CD4-positive, alpha-beta T cell (primary cell): ENCODE results near the gene FKBP5. TPM values are rescaled to one million over a fixed set of nuclear protein-coding genes. Genes with fewer than 3 reads are reported as not detected.

Experiments
- ATAC-seq: fragments of 200-7000 bp; cut with Tn5 transposase; one replicate; pipeline ENCODE4 v1.10.0; 2022; ENCODE audit warnings: mild to moderate bottlenecking; ENCODE audit not compliant: poor library complexity
- CTCF ChIA-PET: fragments of 350-600 bp; sonication (Branson Sonifier 250); formaldehyde crosslinking; loops from one replicate; lab custom pipeline; 2021; ENCODE audit warnings: antibody characterized with exemption, inconsistent platforms; lab: Charles Lee
- POLR2A ChIA-PET: fragments of 350-600 bp; sonication (Branson Sonifier 250); formaldehyde crosslinking; loops from one replicate; lab custom pipeline; 2021; ENCODE audit warnings: antibody characterized with exemption, inconsistent platforms; lab: Charles Lee
- DNase-seq, 14 experiments: peaks; one replicate each; pipeline ENCODE4 v3.0.0-alpha.2; 2013 to 2020; ENCODE audit warnings: mixed read lengths in 2 of 14
- H3K27ac ChIP-seq, 2 donors: one replicate each; pipeline versions ENCODE4 v1.5.1 to v1.7.0; 2013; ENCODE audit warnings: low read length in 2 of 2, low read depth in 1 of 2, mild to moderate bottlenecking in 1 of 2
- H3K27me3 ChIP-seq, 2 experiments: 1 replicate in 1 of 2; 2 replicates in 1 of 2; pipeline versions ENCODE4 v1.6.1 to v1.7.0; 2013; ENCODE audit warnings: low read length in 2 of 2, control low read depth in 1 of 2, mild to moderate bottlenecking in 1 of 2, moderate library complexity in 1 of 2; ENCODE audit not compliant: insufficient read depth in 2 of 2, control insufficient read depth in 1 of 2
- H3K36me3 ChIP-seq: one replicate; pipeline ENCODE4 v1.6.1; 2013; ENCODE audit warnings: low read length, control low read depth; ENCODE audit not compliant: insufficient read depth
- H3K4me1 ChIP-seq: one replicate; pipeline ENCODE4 v1.6.1; 2013; ENCODE audit warnings: low read length, control low read depth; ENCODE audit not compliant: insufficient read depth
- H3K4me3 ChIP-seq: one replicate; pipeline ENCODE4 v1.5.1; 2013; ENCODE audit warnings: mild to moderate bottlenecking, low read length, moderate library complexity
- H3K9me3 ChIP-seq, 2 experiments: 1 replicate in 1 of 2; 2 replicates in 1 of 2; pipeline versions ENCODE4 v1.6.1 to v1.7.0; 2013; ENCODE audit warnings: low read length in 2 of 2, mild to moderate bottlenecking in 2 of 2, control low read depth in 1 of 2, moderate library complexity in 1 of 2; ENCODE audit not compliant: control insufficient read depth in 1 of 2, insufficient read depth in 1 of 2
- H3K27ac Mint-ChIP-seq: one replicate; pipeline ENCODE4 v1.8.0; 2020; ENCODE audit warnings: mixed read lengths
- H3K27me3 Mint-ChIP-seq: one replicate; pipeline ENCODE4 v1.8.0; 2021; ENCODE audit warnings: mixed read lengths
- H3K36me3 Mint-ChIP-seq: one replicate; pipeline ENCODE4 v1.8.0; 2021; ENCODE audit warnings: low read depth, mixed read lengths
- H3K4me1 Mint-ChIP-seq: one replicate; pipeline ENCODE4 v1.8.0; 2021; ENCODE audit warnings: low read depth, mixed read lengths
- H3K4me3 Mint-ChIP-seq: one replicate; pipeline ENCODE4 v1.8.0; 2020; ENCODE audit warnings: mild to moderate bottlenecking, mixed read lengths
- H3K9me3 Mint-ChIP-seq: one replicate; pipeline ENCODE4 v1.8.0; 2020; ENCODE audit warnings: mixed read lengths
- CTCF ChIP-seq: fragments of 200-600 bp; IDR thresholded peaks from one replicate; pipeline ENCODE4 v1.8.0; 2022; ENCODE audit warnings: antibody characterized with exemption, mild to moderate bottlenecking
- intact Hi-C, 2 experiments: fragments of 100-400 bp; cut with DNase I in 1 of 2; cut with micrococcal nuclease in 1 of 2; formaldehyde crosslinking; loops; one replicate each; pipeline versions ENCODE4 v1.15.1 to v1.9.0; 2023 to 2025; cut with DNase I, micrococcal nuclease
- total RNA-seq, 174 experiments: library from RNA in 2 of 174; stranded (reverse) in 2 of 174; gene quantifications; one replicate each; pipeline ENCODE4 v1.2.3 and lab custom pipeline; 2021 to 2026

Gene FKBP5
- total RNA-seq, 2 experiments from 2014 or later, result 72.6 to 75.9 TPM

- Mint-ChIP-seq H3K4me3 (peak overlapping the region; percentile 1), H3K4me1 (peaks cover 78% of the 10 kb centered on the region), H3K27ac (peak overlapping the region; percentile 91), H3K27me3 (no peaks in the 10 kb centered on the region), H3K36me3 (peaks cover 87% of the 10 kb centered on the region), H3K9me3 (no peaks in the 10 kb centered on the region)
- no peak for DNase-seq
- ChIA-PET POLR2A (interaction anchor here (1.1 to 1.9 kb wide), 8 partner anchors 13 to 93 kb away, joined by 3 to 9 read pairs (median 6); partner anchors contain the start of gene ARMC12), CTCF (interaction anchor here (0.7 to 2.8 kb wide), 9 partner anchors 13 to 101 kb away, joined by 3 to 13 read pairs (median 6); partner anchors contain the start of gene ARMC12)
- Histone ChIP-seq H3K9me3 (no peaks in the 10 kb centered on the region), H3K36me3 (peaks cover 53% of the 10 kb centered on the region), H3K4me3 (no peak overlapping the region), H3K4me1 (peaks cover 17% of the 10 kb centered on the region), H3K27me3 (no peaks in the 10 kb centered on the region), H3K27ac (no peak overlapping the region)
- intact Hi-C loops, result loop anchor here in 1 of 2 experiments (5.0 kb wide), 1 partner anchor 44 kb away; the partner anchor contains the start of gene FKBP5
- no peak for TF ChIP-seq CTCF
- no peak for ATAC-seq
Observed at GRCh38 chr6:35643162-35643535, 45.6 kb downstream of the FKBP5 start.

- peaks cover 78% of the 10 kb centered on the region for H3K4me1 Mint-ChIP-seq
- POLR2A ChIA-PET, result interaction anchor here (1.1 to 1.9 kb wide), 8 partner anchors 17 to 94 kb away, joined by 3 to 9 read pairs (median 6); partner anchors contain the start of gene ARMC12
- peaks cover 92% of the 10 kb centered on the region for H3K36me3 Mint-ChIP-seq
Observed at GRCh38 chr6:35642471-35643161, 46.1 kb downstream of the FKBP5 start.

More at GRCh38 chr6:35642471-35643161, 46.1 kb downstream of the FKBP5 start:
- H3K27ac Mint-ChIP-seq, result peak overlapping the region; percentile 91
- ATAC-seq (peak; percentile 88), DNase-seq (peak in 4 of 14 experiments; percentile 17 to 58 (median 38))
- H3K4me3 ChIP-seq, result no peak overlapping the region
- no peaks in the 10 kb centered on the region for H3K27me3 ChIP-seq
- peak overlapping the region; percentile 1 for H3K4me3 Mint-ChIP-seq
- H3K9me3 Mint-ChIP-seq, result no peaks in the 10 kb centered on the region
- CTCF ChIA-PET, result interaction anchor here (0.7 to 2.8 kb wide), 9 partner anchors 13 to 101 kb away, joined by 3 to 13 read pairs (median 6); partner anchors contain the start of gene ARMC12
- no peaks in the 10 kb centered on the region for H3K27me3 Mint-ChIP-seq
- intact Hi-C loops, result loop anchor here in 1 of 2 experiments (5.0 kb wide), 1 partner anchor 45 kb away; the partner anchor contains the start of gene FKBP5
- H3K36me3 ChIP-seq, result peaks cover 56% of the 10 kb centered on the region
- H3K27ac ChIP-seq, result no peak overlapping the region
- peaks cover 16% of the 10 kb centered on the region for H3K4me1 ChIP-seq
- H3K9me3 ChIP-seq, result no peaks in the 10 kb centered on the region
- TF ChIP-seq CTCF, result no peak
